ENCODE data around the gene SHBG.

The SHBG gene

DNA sequence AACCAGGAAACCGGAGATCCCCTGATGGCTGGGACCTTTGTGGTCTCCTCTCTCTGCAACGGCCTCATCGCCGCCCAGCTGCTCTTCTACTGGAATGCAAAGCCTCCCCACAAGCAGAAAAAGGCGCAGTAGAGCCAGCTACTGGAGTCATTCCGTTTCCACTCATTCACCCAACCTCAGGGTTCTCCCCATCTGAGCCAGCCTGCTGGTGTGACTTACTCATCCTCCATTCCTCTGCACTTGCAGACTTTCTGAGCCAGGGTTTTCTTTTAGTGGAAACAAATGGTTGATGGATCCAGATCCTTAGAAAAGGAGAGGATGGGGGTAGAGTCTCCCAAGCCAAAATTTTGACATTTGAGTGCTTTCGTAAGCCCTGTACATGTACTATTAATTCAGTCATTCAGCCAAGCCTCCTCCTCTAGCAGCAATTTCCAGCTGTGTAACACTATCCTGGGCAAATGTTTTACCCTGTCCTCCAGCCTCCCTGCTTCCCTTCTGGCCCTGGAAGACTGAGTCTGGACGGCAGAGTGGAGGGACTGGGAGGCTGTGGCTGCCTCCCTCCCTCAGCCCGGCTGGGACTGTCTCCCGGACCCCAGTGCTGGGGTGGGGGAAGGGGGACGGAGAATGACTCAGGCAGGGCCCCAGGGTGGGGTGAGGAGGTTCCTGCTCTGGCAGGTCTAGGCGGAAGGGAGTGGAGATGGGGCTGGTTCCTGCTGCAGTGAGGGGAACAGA is 42.3 kb upstream of the SHBG start:
- peak; percentile 94 for DNase-seq (ENCODE audit: low read depth)
- H3K4me3 ChIP-seq (ENCODE audit: low read depth, low read length): no peak overlapping the region
- TF ChIP-seq, protein P1, sequence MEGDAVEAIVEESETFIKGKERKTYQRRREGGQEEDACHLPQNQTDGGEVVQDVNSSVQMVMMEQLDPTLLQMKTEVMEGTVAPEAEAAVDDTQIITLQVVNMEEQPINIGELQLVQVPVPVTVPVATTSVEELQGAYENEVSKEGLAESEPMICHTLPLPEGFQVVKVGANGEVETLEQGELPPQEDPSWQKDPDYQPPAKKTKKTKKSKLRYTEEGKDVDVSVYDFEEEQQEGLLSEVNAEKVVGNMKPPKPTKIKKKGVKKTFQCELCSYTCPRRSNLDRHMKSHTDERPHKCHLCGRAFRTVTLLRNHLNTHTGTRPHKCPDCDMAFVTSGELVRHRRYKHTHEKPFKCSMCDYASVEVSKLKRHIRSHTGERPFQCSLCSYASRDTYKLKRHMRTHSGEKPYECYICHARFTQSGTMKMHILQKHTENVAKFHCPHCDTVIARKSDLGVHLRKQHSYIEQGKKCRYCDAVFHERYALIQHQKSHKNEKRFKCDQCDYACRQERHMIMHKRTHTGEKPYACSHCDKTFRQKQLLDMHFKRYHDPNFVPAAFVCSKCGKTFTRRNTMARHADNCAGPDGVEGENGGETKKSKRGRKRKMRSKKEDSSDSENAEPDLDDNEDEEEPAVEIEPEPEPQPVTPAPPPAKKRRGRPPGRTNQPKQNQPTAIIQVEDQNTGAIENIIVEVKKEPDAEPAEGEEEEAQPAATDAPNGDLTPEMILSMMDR (conservative IDR thresholded peaks at IDR 0.05; ENCODE audit: low read depth, low read length): peak; percentile 29

DNA sequence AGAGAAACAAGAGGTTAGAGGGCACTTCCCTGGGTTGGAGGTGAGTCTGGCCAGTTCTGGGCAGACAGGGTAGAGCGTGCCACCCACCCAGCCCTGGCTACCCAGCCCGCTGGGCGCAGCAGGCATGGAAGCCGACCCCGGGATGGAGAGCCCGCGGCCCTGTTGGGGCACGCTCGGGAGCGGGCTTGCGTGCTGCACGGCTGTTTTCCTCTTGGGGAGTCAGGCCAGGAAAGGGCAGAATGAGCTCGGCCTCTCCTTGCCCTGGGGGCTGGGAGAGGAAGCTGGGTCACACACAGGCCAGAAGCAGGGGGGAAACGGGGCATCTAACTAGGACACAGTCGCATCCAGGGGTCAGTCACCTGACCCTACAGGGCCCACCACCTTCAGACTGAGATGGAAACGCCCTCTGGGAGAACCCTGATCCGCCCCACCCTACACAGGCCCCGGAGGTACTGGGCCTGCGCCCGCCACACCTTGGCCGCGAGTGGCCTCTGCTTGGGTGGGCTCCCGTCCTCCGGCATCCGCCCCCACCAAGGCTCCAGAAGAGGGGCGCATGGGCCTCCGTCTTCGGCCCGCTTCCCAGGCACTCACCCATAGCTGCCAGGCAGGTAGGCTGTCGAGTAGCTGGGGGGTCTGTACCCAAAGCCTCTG is 41.3 kb upstream of the SHBG start:
- DNase-seq (ENCODE audit: low read depth): no peak
- H3K4me3 ChIP-seq (ENCODE audit: low read depth, low read length): no peak overlapping the region
- TF ChIP-seq, protein P1 (conservative IDR thresholded peaks at IDR 0.05; ENCODE audit: low read depth, low read length): no peak

DNA sequence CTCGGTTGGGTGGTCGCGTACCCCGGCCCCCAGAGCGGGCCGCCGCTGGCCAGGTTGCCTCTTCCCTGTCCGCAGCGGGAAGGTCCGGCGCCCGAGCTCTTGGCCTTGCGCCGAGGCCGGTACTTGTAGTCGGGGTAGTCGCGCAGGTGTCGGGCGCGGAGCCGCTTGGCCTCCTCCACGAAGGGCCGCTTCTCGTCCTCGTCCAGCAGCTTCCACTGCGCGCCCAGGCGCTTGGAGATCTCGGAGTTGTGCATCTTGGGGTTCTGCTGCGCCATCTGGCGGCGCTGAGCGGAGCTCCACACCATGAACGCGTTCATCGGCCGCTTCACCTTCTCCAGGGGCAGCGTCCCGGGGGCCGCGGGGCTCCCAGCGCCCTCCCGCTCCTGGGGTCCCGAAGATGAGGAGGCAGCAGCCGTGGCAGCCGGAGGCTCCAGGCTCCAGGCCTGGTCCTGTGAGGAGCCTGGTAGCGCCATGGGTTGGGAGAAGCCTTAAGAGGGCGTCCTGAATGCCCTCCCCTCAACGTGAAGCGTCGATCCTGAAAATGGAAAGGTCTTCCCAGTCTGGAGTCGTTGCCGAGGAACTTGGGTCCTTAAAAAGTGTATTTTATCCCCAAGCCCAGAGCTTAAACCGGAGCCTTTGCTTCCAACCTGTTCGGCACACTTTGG is 40.6 kb upstream of the SHBG start:
- H3K4me3 ChIP-seq (ENCODE audit: low read depth, low read length): no peak overlapping the region
- DNase-seq (ENCODE audit: low read depth): peak; percentile 90
- TF ChIP-seq, protein P1 (conservative IDR thresholded peaks at IDR 0.05; ENCODE audit: low read depth, low read length): peak; percentile 87

DNA sequence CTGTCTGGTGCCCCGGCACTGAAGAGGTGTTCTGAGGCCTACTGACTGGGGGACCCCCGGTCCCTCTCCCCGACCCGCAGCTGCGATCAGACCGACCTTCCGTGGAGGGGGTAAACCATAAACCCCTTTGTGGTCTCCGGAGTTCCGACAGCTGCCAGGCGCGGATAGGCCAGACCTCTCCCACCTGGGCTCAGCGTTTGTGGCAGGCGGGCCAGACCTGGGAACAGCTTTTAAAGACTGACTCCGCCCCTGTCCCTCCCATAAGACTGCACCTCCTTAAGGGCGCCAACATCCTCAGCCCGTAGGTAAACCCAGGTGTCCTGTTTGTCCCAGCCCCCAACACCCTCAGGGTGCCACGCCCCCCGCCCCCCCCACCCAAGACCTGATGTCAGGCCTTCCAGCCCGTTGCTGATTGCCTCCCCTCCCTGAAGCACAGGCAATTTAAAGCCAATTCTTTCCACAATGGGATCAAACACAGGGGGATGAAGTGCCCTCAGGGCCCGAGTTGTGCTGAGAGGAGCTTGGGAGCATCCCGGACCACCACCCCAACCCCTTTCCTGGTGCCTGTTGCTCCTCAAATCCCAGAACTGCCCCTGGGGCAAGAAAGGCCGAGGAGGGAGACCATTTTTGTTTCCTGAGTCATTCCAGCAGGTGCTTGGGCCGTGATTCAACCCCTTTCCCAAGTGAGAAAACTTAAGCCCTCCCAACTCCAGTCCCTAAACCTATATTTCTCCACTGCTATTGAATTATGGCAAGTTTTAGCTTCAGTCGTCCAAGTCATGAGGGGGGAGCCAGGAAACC is 39.8 kb upstream of the SHBG start, which contains the start of gene SOX15:
SOX15 (minus strand) TSS at position 204 of the 801 bp plus-strand sequence. CDS start 418 bp downstream, outside the sequence.
- no peak for DNase-seq (ENCODE audit: low read depth)
- H3K4me3 ChIP-seq (ENCODE audit: low read depth, low read length): no peak within 1 kb of the TSS

DNA sequence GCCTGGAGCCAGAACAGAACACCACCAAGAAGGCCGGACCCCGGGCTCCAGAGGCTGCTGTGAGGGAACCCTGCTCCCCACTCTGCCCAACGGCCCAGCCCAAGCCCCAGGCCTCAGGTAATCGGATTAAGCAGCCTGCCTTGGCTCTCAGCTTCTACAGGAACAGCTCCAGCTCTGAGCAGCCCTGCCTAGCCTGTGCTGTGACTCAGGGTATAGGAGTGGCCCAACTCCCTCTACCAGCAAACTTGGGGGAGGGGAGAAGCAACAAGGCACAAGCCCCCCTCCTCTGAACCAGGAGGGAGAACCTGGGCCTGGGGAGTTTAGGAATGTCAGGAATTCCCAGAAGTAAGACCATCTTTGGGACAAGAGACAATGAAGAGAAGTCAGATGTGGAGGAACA is 39.2 kb upstream of the SHBG start:
- DNase-seq (ENCODE audit: low read depth): peak; percentile 65

More for the DNA sequence above, 39.8 kb upstream of the SHBG start, which contains the start of gene SOX15:
- TF ChIP-seq, protein P1 (conservative IDR thresholded peaks at IDR 0.05; ENCODE audit: low read depth, low read length): no peak

DNA sequence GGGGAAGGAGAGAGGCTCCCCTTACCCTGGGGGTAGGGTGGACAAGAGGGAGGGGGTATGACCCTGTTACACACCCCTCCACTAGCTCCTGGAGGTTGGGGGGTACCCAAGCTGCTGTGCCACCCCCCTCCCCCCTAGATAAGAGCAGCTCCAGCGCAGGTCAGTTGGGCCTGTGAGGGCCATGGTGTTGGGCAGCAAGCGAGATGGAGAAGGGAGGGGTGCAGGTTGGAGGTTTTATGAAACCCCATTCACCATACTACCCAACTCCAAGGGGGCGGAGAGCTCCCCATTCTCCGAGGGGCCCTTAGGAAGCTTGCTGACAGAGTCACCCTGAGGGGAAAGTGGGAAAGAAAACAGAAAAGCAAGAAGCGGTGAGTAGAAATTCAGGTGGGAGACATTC is 38.3 kb upstream of the SHBG start:
- no peak overlapping the region for H3K4me3 ChIP-seq (ENCODE audit: low read depth, low read length)
- TF ChIP-seq, protein P1 (conservative IDR thresholded peaks at IDR 0.05; ENCODE audit: low read depth, low read length): no peak
- DNase-seq (ENCODE audit: low read depth): no peak

More for the DNA sequence above, 39.2 kb upstream of the SHBG start:
- TF ChIP-seq, protein P1 (conservative IDR thresholded peaks at IDR 0.05; ENCODE audit: low read depth, low read length): no peak
- H3K4me3 ChIP-seq (ENCODE audit: low read depth, low read length): no peak overlapping the region

All from choroid plexus epithelial cell (primary cell).